DND-41 (cell line): ENCODE results near the gene SYNE1.

Experiments used
- EZH2 ChIP-seq: IDR thresholded peaks from 3 replicates; pipeline ENCODE4 v1.6.1; 2012; ENCODE audit warnings: borderline replicate concordance, low read depth, mild to moderate bottlenecking, moderate library complexity, low read length, inconsistent platforms; ENCODE audit not compliant: severe bottlenecking
- TF ChIP-seq, protein P1 (sequence below): IDR thresholded peaks from 2 replicates; pipeline ENCODE4 v1.5.1; 2012; ENCODE audit warnings: borderline replicate concordance, low read length, moderate library complexity, mild to moderate bottlenecking; ENCODE audit not compliant: poor library complexity, severe bottlenecking; ENCODE audit errors: extremely low read depth

- TF ChIP-seq EZH2, result no peak
- TF ChIP-seq, protein P1, sequence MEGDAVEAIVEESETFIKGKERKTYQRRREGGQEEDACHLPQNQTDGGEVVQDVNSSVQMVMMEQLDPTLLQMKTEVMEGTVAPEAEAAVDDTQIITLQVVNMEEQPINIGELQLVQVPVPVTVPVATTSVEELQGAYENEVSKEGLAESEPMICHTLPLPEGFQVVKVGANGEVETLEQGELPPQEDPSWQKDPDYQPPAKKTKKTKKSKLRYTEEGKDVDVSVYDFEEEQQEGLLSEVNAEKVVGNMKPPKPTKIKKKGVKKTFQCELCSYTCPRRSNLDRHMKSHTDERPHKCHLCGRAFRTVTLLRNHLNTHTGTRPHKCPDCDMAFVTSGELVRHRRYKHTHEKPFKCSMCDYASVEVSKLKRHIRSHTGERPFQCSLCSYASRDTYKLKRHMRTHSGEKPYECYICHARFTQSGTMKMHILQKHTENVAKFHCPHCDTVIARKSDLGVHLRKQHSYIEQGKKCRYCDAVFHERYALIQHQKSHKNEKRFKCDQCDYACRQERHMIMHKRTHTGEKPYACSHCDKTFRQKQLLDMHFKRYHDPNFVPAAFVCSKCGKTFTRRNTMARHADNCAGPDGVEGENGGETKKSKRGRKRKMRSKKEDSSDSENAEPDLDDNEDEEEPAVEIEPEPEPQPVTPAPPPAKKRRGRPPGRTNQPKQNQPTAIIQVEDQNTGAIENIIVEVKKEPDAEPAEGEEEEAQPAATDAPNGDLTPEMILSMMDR, result no peak
These were observed 460.9 kb downstream of the SYNE1 start for GRCh38 chr6:152176268-152176667.
